Measurements from ENCODE around the gene ZNF2.
"Not testable (repeated sequence)": the region's sequence is repeated elsewhere in the genome, so short reads cannot be mapped to it uniquely, and the experiment has no call there.

The ZNF2 gene

GRCh38 chr2:95165371-95166064 is at the start of gene ZNF2:
Gene ZNF2, plus strand, starts transcription at chr2:95165809. Its CDS starts 10,418 bp downstream, at chr2:95176227.
- peak; percentile 95 for DNase-seq

DNA sequence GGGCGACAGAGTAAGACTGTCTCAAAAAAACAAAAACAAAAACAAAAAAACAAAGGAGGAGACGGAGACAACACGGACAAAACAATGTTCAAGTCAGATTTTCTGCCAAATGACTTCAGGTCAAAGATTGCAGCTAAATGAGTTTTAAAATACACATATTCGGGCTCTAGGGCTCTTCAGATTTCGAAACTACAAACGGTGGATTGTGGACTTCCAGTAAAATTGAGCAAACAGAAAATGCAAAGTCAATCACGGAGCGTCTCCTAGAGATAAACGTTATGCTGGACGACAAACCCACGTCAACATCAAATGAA is 44.6 kb upstream of the ZNF2 start:
- no peak for DNase-seq

- DNase-seq, result peak; percentile 81
Observed at GRCh38 chr2:95121407-95122196, 44.0 kb upstream of the ZNF2 start, which contains the start of gene MRPS5. Gene MRPS5, minus strand, starts transcription at chr2:95121808. Its CDS starts 17 bp downstream, at chr2:95121791.

GRCh38 chr2:95122197-95122551 is 43.4 kb upstream of the ZNF2 start:
- no peak for DNase-seq

- DNase-seq, result no peak
Observed at GRCh38 chr2:95138702-95139101, 26.9 kb upstream of the ZNF2 start.

DNA sequence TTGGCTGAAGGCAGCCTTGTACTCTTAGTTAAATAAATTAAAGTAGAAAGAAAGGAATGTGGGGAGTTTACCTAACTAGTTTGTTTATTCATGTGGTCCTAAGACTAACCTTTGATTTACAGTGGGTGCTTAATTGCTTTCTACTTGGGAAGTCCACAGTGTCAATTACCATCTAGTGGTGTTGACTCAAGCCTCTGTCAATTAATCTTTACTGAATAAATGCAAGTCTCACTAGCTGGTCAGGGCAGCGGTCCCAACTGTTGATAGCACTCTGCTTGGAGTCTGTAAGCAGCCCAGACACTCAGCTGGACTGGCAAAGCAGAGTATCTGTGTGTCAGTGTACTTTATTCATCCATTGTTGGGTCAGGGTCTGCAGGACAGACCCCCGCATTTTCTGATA is 21.8 kb upstream of the ZNF2 start:
- no peak for DNase-seq

DNA sequence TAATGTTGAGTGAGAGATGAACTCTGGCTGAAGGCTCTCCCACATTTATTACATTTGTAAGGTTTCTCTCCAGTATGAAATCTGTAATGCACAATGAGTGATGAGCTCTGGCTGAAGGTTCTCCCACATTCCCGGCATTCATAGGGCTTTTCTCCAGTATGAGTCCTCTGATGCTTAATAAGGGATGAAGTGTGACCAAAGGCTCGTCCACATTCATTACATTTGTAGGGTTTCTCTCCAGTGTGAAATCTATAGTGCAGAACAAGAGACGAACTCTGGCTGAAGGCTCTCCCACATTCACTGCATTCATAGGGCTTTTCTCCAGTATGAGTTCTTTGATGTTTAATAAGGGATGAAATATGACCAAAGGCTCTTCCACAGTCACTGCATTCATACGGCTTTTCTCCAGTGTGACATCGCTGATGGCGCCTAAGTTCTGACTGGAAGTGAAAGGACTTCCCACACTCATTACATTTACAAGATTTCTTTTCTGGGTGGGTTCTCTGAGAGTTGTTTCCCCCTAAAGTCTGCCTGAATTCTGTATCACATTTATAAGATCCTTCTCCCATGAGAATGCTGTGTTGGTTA is 16.1 kb upstream of the ZNF2 start:
- DNase-seq, result no peak

GRCh38 chr2:95158441-95158840 is 7.2 kb upstream of the ZNF2 start:
- DNase-seq, result no peak

GRCh38 chr2:95158891-95159619 is 6.6 kb upstream of the ZNF2 start:
- no peak for DNase-seq

DNA sequence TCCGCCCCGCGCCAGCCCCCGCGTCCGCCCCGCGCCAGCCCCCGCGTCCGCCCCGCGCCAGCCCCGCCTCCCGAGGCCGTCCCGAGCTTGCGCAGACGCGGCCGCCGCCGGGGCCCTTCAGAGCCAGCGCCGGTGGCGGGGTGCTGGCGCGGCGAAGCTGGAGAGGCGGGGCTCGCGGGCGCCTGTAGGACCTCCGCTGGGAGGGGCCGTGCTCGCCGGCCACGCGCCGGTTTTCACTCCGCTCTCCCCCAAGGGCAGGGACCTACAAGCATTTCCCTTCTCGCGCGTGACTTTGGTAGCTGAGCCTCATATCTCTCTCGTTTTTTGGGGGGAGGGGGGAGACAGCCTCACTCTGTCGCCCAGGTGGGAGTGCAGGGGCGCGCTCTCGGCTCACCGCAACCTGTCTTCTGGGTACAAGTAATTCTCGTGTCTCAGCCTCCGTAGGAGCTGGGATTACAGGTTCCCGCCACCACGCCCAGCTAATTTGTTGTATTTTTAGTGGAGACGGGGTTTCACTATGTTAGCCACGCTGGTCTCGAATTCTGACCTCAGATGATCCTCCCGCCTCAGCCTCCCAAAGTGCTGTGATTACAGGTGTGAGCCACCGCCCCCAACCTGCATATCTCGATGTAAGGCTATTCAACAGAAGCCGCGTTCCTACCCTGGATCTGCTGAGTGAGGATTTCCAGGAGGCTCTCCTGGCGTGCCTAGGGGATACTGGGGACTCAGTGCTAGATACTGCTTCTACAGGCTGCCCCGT is 5.7 kb upstream of the ZNF2 start, which contains the start of gene ZNF514:
TSS of gene ZNF514 (minus strand) at position 159 of the 760 bp plus-strand sequence. CDS start 6,595 bp downstream, outside the sequence.
- peak; percentile 73 for DNase-seq

DNA sequence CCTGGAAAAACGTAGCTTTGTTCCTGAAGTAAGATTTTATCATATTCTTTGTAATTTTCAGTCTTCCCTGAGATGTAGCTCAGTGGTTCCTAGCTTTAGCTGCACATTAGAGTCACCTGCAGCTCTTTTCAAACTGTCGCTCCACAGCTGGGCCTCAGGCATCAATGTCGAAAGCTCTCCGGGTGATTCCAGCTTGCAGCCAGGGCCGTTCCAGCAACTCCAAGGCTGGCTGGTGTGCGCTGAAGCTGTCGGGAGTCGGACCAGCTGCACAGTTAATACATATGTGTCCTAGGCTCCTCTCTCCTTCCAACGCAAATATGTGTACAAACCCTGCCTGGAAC is 609 bp upstream of the ZNF2 start:
- DNase-seq, result no peak

- DNase-seq, result no peak
Observed at GRCh38 chr2:95166065-95166763, 605 bp downstream of the ZNF2 start.

DNA sequence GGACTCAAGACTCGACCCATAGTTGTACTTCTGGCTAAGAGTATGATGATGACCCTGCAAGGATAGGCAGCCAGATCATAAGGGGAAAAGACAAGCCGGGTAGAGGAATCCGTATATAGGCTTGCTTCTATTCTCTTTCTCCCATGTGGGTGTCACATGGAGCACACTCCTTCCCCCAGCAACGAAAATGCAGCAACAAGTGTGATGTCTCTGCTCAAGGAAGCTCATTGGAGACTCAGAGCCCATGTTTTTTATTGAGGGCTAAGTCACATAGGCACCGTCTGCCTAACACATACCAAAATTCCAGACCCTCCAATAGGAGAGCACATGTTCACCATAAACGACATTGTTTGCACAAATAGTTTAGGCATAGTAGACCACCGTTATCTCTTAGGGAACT is 6.3 kb downstream of the ZNF2 start:
- no peak for DNase-seq

GRCh38 chr2:95174031-95174542 is 8.5 kb downstream of the ZNF2 start:
- no peak for DNase-seq

DNA sequence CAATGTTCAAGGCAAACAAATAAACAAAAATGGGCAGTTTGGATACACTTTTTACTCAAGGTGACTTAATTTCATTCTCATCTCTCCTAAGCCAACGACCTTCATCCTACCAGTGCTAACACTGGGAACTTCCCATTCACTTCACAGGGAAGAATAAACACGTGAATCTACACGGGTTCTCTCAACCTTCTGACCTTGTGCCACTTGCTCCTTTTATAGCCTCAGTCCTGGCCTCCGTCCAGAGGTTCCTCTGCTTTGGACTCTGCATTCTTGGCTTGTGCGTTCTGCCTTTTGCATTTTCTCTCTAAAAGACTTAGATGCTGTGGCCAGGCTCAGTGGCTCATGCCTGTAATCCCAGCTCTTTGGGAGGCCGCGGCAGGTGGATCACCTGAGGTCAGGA is 13.8 kb downstream of the ZNF2 start:
- DNase-seq, result no peak

DNA sequence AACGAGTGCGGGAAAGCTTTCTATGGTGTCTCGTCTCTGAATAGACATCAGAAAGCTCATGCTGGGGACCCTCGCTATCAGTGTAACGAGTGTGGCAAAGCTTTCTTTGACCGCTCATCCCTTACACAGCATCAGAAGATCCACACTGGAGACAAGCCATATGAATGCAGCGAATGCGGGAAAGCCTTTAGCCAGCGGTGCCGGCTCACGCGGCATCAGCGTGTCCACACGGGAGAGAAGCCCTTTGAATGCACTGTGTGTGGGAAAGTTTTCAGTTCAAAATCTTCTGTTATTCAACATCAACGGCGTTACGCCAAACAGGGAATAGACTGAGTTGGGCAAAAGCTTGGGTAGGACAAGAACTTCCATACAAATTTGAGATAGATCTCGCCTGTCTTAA is 16.2 kb downstream of the ZNF2 start:
- DNase-seq, result no peak

- DNase-seq, result no peak
Observed at GRCh38 chr2:95185197-95185596, 19.6 kb downstream of the ZNF2 start.

GRCh38 chr2:95185973-95186372 is 20.4 kb downstream of the ZNF2 start:
- DNase-seq, result no peak

GRCh38 chr2:95192956-95193355 is 27.3 kb downstream of the ZNF2 start:
- DNase-seq, result not testable (repeated sequence)

DNA sequence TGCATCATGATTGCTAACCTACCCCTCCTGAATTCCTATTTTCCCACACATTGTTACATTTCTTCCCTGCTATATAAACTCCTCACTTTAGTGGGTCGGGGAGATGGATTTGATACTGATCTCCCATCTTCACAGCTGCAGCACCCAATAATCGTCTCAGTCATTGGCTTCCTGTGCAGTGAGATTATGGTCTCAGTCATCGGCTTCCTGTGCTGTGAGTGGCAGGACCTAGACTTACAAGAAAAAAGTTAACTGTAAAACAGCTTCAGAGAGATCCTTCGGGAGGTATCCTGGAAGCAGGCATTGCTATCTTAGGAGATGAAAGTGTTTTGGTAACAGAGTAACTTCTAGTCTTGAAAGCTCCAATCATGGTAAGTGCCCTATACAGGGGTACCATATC is 38.3 kb downstream of the ZNF2 start:
- DNase-seq, result no peak

DNA sequence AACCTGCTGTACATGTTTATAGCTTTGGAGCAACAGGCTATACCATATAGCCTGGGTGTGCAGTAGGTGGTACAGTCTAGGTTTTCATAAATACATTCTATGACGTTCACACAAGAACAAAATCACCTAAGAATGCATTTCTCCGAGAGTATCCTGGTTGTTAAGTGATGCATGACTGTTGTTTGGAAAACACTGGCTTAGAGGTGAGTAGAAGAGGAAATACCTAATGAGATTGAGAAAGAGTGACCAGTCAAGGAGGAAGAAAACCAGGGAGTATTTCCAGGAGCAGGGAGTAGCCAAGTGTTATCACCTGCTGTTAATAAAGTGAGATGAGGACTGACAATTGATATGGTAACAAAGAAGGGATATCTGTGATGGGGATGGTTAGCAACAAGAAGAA is 38.8 kb downstream of the ZNF2 start:
- DNase-seq, result no peak

GRCh38 chr2:95206096-95206495 is 40.5 kb downstream of the ZNF2 start:
- no peak for DNase-seq
